NCI-H345 (cell line): ENCODE data around the gene GRK6.
"Not testable (repeated sequence)": the region's sequence is repeated elsewhere in the genome, so short reads cannot be mapped to it uniquely, and the experiment has no call there.

Experiments used
- DNase-seq: peaks from one replicate; lab custom pipeline; 2025; lab: John Stamatoyannopoulos, UW

The GRK6 gene

DNA sequence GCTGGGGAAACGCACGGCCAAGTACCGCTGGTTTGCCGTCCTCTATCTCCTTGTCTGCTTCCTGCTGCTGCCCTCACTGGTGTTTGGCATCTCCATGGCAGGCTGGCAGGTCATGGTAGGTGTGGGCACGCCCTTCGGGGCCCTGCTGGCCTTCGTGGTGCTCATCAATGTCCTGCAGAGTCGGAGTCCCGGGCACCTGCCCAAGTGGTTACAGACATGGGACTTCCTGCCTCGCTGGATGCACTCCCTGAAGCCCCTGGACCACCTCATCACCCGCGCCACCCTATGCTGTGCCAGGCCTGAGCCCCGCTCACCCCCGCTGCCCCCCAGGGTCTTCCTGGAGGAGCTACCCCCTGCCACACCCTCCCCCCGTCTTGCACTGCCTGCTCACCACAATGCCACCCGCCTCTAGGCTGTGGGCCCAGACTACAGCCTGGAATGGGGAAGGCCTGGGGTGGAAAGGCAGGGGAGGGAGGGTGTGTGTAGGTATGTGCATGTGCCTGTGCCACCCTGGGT, 28.5 kb upstream of the GRK6 start:
- no peak for DNase-seq

DNA sequence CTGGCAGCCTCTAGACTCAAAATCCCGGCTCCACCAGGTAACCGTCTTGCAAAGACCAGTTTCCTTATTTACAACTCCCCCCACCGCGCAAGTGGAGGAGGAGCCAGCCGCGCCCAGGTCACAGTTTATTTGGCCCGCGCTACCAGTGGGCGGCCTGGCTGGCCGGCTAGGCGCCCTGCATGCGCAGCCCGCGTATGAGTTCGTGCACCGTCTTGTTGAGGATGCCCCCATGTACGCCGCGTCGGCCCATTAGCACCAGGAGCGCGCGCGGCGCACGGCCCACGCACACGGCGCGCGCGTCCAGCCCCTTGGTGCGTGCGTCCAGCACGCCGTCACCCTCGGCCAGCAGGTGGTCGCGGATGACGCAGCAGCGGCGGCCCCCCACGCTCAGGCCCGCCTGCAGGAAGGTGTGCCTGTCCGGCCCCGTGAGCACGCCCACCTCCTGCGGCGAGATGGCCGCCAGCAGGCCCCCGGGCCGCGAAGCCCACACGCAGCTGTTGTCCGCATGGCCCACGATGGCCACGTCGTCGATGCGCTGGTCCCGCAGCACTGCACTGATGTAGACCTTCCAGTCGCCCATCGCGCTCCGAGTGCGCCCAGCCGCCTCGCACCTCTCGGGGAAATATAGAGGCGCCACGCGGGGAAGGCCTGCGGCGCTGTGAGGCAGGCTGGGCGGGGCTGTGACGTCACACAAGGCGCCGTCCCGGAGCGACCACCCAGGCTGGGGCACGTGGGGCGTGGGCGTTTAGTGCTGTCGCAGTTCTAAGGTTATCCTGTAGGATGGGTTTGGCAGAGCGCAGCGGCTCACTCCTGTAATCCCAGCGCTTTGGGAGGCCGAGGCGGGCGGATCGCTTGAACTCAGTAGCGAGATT, 26.2 kb upstream of the GRK6 start, which contains the start of gene PFN3:
TSS of gene PFN3 (minus strand) at position 665 of the 872 bp plus-strand sequence. CDS start at position 580, 85 bp downstream.
- DNase-seq, result no peak

DNA sequence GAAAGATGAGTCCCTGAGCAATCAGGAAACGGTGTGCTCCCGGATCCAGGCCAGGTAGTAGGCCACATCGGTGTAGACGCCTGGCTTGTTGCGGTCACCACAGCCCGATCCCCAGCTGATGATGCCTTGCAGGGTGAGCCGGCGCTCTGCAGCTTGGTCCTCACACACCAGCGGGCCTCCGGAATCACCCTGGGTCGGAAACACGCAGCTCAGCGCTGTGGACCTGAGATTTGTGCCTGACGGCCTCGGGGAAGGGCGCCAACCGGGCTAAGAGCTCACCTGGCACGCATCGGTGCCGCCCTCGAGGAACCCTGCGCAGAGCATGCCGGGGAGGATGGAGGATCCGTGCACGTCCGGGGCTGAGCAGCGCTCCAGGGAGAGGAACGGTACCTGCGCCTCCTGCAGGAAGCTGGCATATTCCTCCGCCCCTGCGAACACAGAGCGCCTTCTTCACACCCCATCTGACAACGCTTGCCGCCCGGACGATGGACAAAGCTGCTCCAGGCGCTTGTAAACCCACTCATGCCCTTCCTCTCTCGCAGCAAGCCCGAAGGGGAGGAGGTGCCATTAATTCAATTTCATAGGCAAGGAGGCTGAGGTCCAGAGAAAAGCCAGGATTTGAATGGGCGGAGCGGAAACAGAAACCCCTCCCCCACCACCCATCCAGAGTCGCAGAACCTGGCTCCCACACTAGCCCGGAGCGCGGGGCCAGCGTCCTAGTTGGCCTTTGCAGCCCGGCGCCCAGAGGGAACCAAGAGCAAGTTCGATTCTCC, 24.0 kb upstream of the GRK6 start:
- peak; percentile 92 for DNase-seq

GRCh38 chr5:177403102-177403791, 23.2 kb upstream of the GRK6 start:
- DNase-seq, result peak; percentile 60

GRCh38 chr5:177403792-177404640, 22.5 kb upstream of the GRK6 start:
- DNase-seq, result peak; percentile 80

DNA sequence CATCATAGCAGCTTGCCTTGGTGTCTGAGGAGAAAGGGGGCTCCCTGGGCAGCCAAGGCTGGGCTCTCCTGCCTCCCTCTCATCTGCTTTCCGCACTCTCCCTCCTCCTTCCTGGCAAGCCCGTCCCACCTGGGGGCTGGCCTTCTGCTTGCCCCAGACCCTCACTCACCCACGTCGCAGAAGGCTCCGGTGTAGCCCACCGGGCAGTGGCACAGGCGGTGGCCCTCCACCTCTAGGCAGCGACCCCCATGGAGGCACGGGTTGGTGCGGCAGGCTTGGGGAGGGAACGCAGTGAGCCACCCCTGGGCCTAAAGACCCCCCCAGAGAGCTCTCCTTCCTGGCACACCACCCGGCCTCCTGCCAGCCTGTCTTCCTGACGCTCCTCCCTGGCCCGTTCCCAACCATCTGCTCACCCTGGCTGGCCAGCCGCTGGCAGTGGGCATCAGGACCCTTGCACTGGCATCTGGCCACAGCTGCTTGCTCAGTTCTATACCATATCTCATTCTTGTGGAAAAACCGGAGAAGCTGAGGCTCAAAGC, 21.8 kb upstream of the GRK6 start:
- no peak for DNase-seq

DNA sequence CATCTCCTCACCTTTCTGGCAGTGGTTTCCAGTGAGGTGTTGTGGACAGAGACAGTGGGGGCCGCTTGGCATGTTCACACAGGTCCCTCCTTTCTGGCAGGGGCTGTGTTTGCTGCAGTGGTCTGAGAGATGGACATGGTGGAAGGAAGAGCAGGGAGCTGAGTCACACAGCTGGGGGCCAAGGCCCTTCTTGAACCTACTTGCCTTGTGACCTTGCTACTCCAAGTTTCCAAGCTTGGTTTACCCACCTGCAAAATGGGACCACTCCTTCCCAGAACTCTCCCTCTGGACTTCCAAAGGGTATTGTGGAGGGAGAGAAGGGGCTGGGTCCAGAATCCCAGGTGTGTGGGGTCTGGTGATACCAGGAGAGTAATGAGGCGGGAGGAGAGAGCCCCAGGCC, 21.2 kb upstream of the GRK6 start:
- no peak for DNase-seq

GRCh38 chr5:177405805-177406204, 20.7 kb upstream of the GRK6 start:
- no peak for DNase-seq

GRCh38 chr5:177409043-177409801, 17.3 kb upstream of the GRK6 start, which contains the start of gene F12:
F12 (minus strand) TSS chr5:177409564; CDS start chr5:177409527, 37 bp downstream.
- no peak for DNase-seq

DNA sequence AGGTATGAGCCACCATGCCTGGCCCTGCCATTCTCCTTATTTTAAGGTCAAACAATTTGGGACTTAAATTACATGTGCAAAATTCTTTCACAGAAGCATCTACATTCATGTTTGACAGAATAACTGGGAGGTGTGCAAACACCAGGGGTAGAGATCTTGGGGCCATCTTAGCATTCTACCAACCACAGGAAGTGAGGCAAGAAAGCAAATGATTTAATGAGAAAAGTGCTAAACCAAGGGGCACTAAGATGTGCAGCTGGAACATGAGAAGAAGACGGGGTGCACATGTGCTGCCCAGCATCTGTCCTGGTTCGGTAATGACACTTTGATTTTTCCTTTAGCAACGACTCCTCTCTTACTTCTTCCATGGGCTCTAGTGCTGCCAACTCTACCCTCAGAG, 15.9 kb upstream of the GRK6 start:
- no peak for DNase-seq

- no peak for DNase-seq
Observed at GRCh38 chr5:177412603-177413233, 13.8 kb upstream of the GRK6 start.

GRCh38 chr5:177414481-177414880, 12.0 kb upstream of the GRK6 start:
- DNase-seq, result no peak

- not testable (repeated sequence) for DNase-seq
Observed at GRCh38 chr5:177417081-177417480, 9.4 kb upstream of the GRK6 start.

DNA sequence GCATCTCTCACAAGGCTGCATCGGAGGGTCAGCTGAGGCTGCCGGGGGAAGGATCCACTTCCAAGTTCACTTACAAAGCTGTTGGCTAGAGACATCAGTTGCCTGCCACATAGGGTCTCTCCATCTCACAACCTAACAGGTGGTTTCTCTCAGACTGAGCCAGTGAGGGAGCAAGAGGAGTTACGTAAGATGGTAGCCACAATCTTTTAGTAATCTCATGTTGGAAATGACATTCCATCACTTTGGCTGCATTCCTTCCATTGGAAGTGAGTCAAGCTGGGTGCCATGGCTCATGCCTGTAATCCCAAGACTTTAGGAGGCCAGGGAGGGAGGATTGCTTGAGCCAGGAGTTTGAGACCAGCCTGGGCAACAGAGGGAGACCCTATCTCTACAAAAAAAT, 7.4 kb upstream of the GRK6 start:
- DNase-seq, result no peak

DNA sequence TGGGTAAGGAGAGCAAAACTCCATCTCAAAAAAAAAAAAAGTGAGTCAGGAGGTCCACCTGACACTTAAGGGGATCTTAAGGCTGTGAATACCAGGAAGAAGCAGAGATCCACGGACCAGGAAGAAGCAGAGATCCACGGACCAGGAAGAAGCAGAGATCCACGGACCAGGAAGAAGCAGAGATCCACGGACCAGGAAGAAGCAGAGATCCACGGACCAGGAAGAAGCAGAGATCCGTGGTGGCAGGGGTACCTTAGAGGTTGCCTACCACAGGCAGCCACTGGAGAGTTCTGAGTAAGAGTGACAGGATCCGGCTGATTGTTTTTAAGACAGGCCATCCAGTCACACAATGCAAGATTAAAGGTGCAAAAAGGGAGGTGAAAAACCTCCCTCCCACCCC, 6.0 kb upstream of the GRK6 start:
- DNase-seq, result not testable (repeated sequence)

- no peak for DNase-seq
Observed at GRCh38 chr5:177421062-177421798, 5.2 kb upstream of the GRK6 start.

DNA sequence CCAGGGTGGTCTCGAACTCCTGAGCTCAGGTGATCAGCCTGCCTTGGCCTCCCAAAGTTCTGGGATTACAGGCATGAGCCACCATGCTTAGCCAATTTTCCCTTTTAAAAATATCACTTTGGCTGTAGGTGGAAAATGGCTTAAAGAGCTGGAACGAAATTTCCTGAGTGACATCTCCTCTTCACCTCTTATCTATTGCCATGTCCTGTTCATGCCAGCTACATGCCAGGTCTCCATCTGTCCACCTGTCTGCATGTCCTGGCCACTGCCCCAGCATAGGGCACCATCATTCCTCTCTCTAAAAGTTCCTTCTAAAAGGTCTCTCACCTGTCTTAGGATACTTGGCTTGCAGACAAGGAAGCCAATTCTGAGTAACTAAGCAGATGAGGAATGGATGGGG, 2.8 kb upstream of the GRK6 start:
- no peak for DNase-seq

DNA sequence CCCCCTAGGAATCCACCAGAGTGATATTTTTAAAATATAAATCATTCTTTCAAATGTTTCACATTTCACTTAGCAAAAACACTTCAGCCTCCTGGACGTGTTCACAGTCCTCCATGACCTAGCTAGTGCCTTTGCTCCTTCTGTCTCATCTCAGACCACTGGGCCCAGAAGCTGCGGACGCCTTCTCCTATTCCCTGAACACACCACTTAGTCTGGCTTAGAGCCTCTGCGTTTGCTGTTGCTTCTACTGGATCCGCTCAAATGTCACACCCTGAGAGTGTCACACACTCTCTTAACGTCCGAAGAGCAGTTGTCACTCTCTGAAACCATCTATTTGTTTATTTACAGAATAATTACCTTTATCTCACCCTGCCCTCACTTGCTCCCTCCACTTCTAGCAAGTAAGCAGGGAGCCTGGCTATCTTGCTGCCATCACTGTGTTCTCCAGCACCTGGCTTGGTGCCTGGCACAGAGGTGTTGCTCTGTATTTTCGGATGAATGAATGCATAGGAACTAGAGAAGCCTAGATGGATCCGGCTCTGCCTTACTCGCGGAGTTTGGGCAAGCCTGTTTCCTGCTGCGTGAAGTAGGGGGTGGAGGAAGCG, 1.2 kb upstream of the GRK6 start:
- DNase-seq, result no peak
